Large intestine (tissue), 3 donors: ENCODE data around the gene NPR2. TPM values are rescaled to one million over a fixed set of nuclear protein-coding genes. Genes with fewer than 3 reads are reported as not detected.

Experiments used
- DNase-seq, 2 donors: peaks; one replicate each; pipeline versions ENCODE4 v3.0.0 to v3.0.0-alpha.2; 2013
- H3K27ac ChIP-seq: one replicate; pipeline ENCODE4 v1.5.1; 2013; ENCODE audit warnings: low read length
- H3K27me3 ChIP-seq: 2 replicates; pipeline ENCODE4 v1.6.1; 2013; ENCODE audit warnings: low read length; ENCODE audit not compliant: control insufficient read depth, insufficient read depth
- H3K36me3 ChIP-seq: 2 replicates; pipeline ENCODE4 v1.6.1; 2013; ENCODE audit warnings: low read length; ENCODE audit not compliant: control insufficient read depth, insufficient read depth
- H3K4me1 ChIP-seq: one replicate; pipeline ENCODE4 v1.6.1; 2013; ENCODE audit warnings: low read length; ENCODE audit not compliant: control insufficient read depth, insufficient read depth
- H3K4me3 ChIP-seq: one replicate; pipeline ENCODE4 v1.5.1; 2013; ENCODE audit warnings: low read length
- H3K9me3 ChIP-seq: one replicate; pipeline ENCODE4 v1.6.1; 2013; ENCODE audit warnings: mild to moderate bottlenecking, low read depth, low read length, moderate library complexity; ENCODE audit not compliant: control insufficient read depth
- WGBS: methylation state at CpG from one replicate; pipeline ENCODE4 v1.1.5; 2013; ENCODE audit warnings: low lambda C conversion rate; ENCODE audit not compliant: insufficient coverage; 5-methylcytosine and 5-hydroxymethylcytosine counted together
- polyA plus RNA-seq: library from polyadenylated mRNA; unstranded; fragments of 120-200 nt; gene quantifications from one replicate; pipeline ENCODE4 v1.2.1, GENCODE V29; 2013

NPR2 gene
- polyA plus RNA-seq, 1 donor: 15.3 TPM

DNA sequence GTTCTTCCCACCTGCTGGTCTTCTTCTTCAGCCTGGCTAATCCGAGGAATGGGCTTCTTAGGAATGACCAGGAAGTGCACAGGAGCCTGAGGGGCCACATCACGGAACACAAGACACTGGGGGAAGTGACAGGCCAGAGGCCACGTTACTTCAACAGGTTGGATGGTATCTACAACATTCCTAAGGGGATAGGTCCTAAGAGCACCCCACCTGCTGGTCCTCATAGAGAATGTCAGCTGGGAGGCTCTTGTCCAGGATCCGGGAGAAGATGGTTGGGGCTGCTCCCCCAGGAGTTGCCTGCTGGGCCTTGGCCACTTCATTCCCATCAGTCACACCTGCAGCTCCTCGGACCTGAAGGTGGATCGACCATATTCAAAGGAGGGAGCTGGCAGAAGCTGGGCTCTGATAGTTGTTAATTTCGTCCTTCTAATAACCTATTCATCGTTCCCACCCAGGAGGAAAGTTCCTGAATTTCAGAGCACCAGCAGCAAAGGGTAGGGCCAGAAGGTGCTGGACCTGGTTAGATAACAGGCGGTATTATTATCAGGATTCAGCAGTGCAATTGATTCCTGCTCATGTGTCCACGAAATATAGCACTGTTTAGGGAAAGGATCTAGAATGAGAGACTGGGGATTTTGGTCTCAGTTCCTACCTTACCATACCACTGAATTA lies 22.2 kb downstream of the NPR2 start:
- H3K9me3 ChIP-seq: no peaks in the 10 kb centered on the region
- H3K27ac ChIP-seq: peak overlapping the region; percentile 96
- H3K36me3 ChIP-seq: peaks cover 10% of the 10 kb centered on the region
- peaks cover 19% of the 10 kb centered on the region for H3K4me1 ChIP-seq
- WGBS: no CpG with 5 or more reads among the region's 10 CpGs
- no peak overlapping the region for H3K4me3 ChIP-seq
- H3K27me3 ChIP-seq: no peaks in the 10 kb centered on the region
- DNase-seq: peak; percentile 35 to 52

DNA sequence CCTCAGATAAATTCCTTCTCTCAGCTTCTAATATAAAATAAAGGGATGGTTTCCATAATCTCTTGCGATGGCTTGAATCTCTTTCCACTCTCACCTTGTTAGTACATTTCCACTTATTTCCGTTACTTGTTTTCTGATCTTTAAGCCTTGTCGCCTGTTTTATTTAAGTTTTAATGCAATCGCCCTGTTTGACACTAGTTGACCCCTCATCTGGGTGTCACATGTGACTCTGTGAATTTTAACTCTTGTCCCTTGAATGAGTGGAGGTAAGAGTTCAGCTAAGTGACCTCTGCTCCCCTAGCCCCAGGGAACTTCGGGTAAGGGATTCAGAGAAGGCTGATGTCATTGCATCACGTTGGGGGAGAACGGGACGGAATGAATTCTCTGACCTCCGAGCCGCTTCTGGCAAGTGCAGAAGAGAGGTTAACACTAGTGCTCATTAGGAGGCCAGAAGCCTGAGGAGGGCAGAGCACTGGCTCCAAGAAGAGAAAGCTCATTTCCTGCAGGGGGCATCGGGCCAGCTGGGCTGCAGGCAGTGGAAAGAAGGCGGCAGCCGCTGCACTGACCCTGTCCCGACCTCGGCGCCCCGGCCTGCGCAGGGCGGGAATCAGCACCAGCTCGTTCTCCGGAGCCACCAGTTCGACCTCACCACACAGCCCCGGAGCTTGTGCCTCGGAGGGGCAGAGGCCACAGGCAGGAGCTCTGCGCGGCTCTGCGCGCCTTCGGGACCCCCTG lies 22.9 kb downstream of the NPR2 start:
- peaks cover 3% of the 10 kb centered on the region for H3K36me3 ChIP-seq
- peaks cover 19% of the 10 kb centered on the region for H3K4me1 ChIP-seq
- H3K27me3 ChIP-seq: no peaks in the 10 kb centered on the region
- H3K27ac ChIP-seq: peak overlapping the region; percentile 96
- H3K9me3 ChIP-seq: no peaks in the 10 kb centered on the region
- WGBS: no CpG with 5 or more reads among the region's 29 CpGs
- DNase-seq: peak; percentile 74 to 90
- peak overlapping the region; percentile 76 for H3K4me3 ChIP-seq

DNA sequence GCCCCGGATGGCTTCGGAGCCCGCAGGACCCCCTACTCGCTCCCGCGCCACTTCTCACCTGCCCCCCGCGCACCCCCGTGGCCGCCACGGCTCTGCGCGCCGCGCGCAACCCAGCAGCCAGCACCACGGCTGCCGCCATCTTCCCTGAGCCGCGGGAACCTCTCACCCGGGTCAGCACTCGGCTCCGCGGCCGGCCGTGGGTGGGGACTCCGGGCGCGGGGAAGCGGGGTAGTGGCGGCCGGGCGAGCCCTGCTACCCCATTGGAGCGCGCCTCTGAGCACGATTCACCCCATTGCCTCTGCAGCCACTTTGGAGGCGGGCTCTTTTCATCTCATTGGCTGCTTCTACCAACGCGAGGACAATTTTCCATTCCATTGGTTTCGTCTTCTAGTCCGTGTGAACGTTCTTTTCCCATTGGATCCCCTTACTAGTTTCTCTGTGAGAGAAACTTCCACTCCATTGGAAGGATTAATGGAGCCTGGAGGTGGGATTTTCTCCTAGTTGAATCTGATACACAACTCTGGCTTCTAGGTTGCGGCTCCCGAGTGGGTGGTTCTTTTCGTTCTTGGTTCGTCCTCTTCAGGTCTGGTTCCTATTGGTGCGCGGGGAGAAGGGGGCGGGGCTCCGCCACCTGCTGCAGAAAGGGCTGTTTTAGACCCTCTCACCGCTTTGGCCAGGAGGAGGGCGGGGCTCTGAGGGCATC lies 23.6 kb downstream of the NPR2 start, which contains the start of gene HINT2:
HINT2 (minus strand) TSS at position 202 of the 703 bp plus-strand sequence; CDS start at position 139, 63 bp downstream.
- Histone ChIP-seq H3K36me3 (no peaks in the 10 kb centered on the region), H3K4me3 (peak within 1 kb of the TSS; percentile 76), H3K27me3 (no peaks in the 10 kb centered on the region), H3K4me1 (peaks cover 19% of the 10 kb centered on the region), H3K9me3 (no peaks in the 10 kb centered on the region), H3K27ac (peak within 1 kb of the TSS; percentile 96)
- 0% methylated on average over 2 of the region's 52 CpGs for WGBS
- DNase-seq: peak; percentile 95 to 99

DNA sequence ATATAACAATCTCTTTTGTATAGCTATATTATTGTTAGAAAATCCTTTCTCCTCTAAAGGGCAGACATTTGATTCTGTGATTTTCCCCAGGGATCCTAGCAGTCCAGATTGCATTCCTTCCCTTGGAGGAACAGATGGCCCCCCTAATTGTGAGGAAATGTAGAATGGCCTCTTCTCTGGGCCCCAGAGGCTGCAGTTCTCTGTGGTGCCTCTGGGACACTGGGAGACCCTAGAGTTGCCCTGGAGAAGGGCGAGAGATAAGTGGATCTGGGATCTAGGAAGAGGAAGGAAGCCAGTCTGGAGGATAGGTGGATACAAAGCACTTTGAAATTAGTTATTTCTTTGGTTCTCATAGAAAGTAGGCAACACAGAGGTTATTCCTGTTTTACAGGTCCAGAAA lies 25.3 kb downstream of the NPR2 start:
- Histone ChIP-seq H3K9me3 (no peaks in the 10 kb centered on the region), H3K27me3 (no peaks in the 10 kb centered on the region), H3K27ac (no peak overlapping the region), H3K4me1 (peaks cover 19% of the 10 kb centered on the region), H3K36me3 (no peaks in the 10 kb centered on the region), H3K4me3 (no peak overlapping the region)
- 80% methylated on average over 1 of the region's 1 CpG for WGBS
- DNase-seq: no peak

DNA sequence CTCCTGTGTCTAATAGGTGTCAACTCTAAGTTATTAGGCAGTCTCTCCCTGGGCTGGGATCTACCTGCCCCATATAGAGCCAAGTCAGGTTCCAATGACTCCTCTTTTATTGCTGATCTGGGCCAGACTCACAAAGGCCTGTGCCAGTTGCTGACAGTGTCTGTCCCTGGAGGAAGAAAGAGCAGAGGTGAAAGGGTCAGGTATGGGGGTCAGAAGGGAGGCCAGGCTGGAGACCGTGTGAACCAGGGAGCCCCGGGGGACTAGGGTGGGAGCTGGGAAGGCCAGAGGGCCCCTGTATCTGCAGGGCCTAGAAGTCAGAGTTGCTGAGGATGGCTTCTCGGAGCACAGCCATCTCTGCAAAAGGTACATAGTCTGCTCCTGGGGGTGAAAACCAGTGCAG lies 26.9 kb downstream of the NPR2 start:
- WGBS: no CpG with 5 or more reads among the region's 3 CpGs

DNA sequence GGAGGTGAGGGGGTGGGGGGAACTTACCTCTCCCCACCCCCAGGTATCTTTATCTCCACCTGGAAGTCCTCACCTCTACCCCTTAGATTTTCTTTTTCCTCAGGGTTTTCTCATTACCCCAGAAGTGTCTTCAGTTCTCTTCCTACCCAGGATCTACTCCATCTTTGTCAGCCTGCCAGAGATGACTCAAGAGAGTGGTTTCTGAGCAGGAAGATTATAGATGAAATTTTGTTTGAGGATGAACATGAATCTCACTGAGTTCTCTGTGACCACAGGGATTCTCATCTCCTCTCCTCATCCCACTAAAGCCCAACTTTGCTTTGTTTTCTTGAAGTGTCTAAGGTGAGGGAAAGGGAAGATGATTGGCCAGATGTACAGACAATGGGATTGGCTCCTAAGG lies 28.7 kb downstream of the NPR2 start:
- Histone ChIP-seq H3K27me3 (no peaks in the 10 kb centered on the region), H3K36me3 (no peaks in the 10 kb centered on the region), H3K9me3 (no peaks in the 10 kb centered on the region), H3K4me1 (no peaks in the 10 kb centered on the region), H3K4me3 (no peak overlapping the region), H3K27ac (no peak overlapping the region)
- DNase-seq: no peak

More for the DNA sequence above, 26.9 kb downstream of the NPR2 start:
- no peak for DNase-seq
- H3K27me3 ChIP-seq: no peaks in the 10 kb centered on the region
- no peak overlapping the region for H3K27ac ChIP-seq
- H3K4me1 ChIP-seq: peaks cover 9% of the 10 kb centered on the region
- no peaks in the 10 kb centered on the region for H3K9me3 ChIP-seq
- H3K4me3 ChIP-seq: no peak overlapping the region
- no peaks in the 10 kb centered on the region for H3K36me3 ChIP-seq

DNA sequence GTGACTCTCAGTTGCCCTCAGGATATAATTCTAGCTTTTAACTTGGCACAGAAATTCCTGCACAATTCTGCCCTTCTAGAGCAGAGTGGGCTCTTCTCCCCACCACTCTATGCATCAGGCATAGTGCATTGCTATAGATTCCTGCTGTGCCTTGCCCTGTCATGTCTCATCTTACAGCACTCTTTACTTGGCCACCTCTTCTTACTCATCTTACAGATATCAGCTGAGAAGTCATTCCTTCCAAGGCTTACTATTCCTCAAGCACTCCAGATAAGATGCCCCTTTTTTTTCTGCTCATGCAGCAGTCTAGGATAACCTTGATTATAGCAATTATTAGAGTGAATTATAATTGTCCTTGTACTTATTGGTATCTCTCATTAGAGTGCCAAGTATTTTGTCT lies 31.5 kb downstream of the NPR2 start:
- DNase-seq: no peak

DNA sequence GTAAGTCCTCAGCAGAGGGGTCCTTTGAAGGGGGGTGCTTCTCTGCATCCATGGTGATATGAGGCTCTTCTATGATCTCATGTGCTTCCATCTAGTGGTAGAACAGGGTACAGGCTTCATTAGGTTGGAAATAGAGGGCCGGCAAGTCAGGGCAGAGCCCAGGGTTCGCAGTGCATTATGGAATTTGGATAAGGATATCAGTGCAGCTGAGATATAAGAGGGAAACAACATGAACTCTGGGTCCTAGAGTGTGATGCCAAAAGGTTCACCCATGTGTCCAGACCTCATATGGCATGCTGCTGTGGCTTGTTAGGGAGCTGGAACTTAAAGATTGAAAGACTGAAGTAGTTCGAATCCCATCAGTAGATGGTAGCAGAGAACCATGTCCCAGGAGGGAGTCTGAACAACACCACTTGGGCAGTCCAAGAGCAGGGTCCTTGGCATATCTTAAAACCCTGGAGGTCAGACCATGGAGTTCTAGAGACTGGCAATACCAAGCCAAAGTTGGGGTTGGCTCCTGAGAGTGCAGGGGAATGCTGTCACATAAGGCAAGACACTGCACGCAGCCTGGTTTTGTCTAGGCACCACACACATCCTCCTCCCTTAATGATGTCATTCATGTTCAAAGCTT lies 34.8 kb downstream of the NPR2 start:
- WGBS: no CpG with 5 or more reads among the region's 4 CpGs
- Histone ChIP-seq H3K27me3 (no peaks in the 10 kb centered on the region), H3K36me3 (no peaks in the 10 kb centered on the region), H3K4me3 (no peak overlapping the region), H3K27ac (no peak overlapping the region), H3K9me3 (no peaks in the 10 kb centered on the region), H3K4me1 (peaks cover 18% of the 10 kb centered on the region)
- peak; percentile 31 to 68 for DNase-seq

More for the DNA sequence above, 31.5 kb downstream of the NPR2 start:
- H3K27ac ChIP-seq: no peak overlapping the region
- no peak overlapping the region for H3K4me3 ChIP-seq
- H3K4me1 ChIP-seq: no peaks in the 10 kb centered on the region
- no peaks in the 10 kb centered on the region for H3K9me3 ChIP-seq
- no peaks in the 10 kb centered on the region for H3K27me3 ChIP-seq
- H3K36me3 ChIP-seq: no peaks in the 10 kb centered on the region

DNA sequence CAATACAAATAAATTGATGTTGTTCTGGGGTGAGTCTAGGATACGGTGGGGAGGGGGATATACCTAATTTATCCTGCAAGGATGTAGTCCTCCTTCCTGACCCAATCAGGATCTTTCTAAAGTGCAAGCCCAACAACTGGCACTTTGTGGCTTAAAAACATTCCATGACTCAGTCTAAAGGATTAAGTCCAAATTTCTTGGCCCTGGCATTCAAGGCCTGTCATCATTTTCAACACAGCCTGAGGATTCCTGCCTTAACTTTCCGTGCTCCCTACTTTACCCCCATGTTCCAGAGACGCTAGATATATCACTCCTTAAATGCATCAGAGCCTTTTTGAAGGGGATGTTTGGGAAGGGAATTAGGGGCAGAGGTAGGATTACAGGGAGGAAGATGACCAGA lies 36.1 kb downstream of the NPR2 start:
- Histone ChIP-seq H3K27ac (no peak overlapping the region), H3K9me3 (no peaks in the 10 kb centered on the region), H3K36me3 (no peaks in the 10 kb centered on the region), H3K4me3 (no peak overlapping the region), H3K27me3 (no peaks in the 10 kb centered on the region), H3K4me1 (peaks cover 31% of the 10 kb centered on the region)
- no CpG with 5 or more reads among the region's 3 CpGs for WGBS
- DNase-seq: no peak

DNA sequence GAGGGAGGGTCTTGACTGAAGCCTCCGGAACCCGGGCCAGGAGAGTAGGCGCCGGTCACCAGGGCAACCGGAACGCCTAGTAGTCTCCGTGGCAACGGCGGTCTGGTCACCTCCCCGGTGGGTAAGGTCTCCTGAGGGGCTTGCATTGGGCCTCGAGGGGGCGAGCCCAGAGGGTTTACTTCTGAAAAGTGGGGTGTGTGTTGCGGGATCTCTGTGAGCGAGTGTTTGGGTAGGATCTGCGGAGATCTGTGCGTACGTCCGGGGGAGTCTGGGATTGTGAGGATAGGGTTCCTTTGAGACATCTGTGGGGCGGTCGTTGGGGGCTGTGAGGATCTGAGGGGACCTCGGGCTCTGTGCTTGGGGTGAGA lies 37.3 kb downstream of the NPR2 start, which contains the start of gene FAM221B:
FAM221B (minus strand) TSS at position 17 of the 368 bp plus-strand sequence. CDS start 2,571 bp downstream, outside the sequence.
- Histone ChIP-seq H3K4me3 (peak within 1 kb of the TSS; percentile 85), H3K9me3 (no peaks in the 10 kb centered on the region), H3K4me1 (peaks cover 44% of the 10 kb centered on the region), H3K27ac (peak within 1 kb of the TSS; percentile 96), H3K36me3 (no peaks in the 10 kb centered on the region), H3K27me3 (no peaks in the 10 kb centered on the region)
- DNase-seq: no peak
- WGBS: no CpG with 5 or more reads among the region's 21 CpGs
